GM23338 (cell line): Measurements from ENCODE around the gene TGFBR1. TPM values are rescaled to one million over a fixed set of nuclear protein-coding genes. Genes with fewer than 3 reads are reported as not detected.

ENCODE experiments used
- ATAC-seq: fragments of 200-7000 bp; cut with Tn5 transposase; 3 replicates; pipeline ENCODE4 v1.9.1; 2020
- DNase-seq: peaks from one replicate; pipeline ENCODE4 v3.0.0-alpha.2; 2015; ENCODE audit warnings: low spot score
- H2AFZ ChIP-seq: fragments of 200-600 bp; sonication (generic); 2 replicates; pipeline ENCODE4 v1.8.0; 2016; ENCODE audit warnings: antibody characterized with exemption, mild to moderate bottlenecking, moderate library complexity
- H3F3A ChIP-seq: fragments of 200-600 bp; sonication (generic); replicated peaks from 2 replicates; pipeline ENCODE4 v1.8.0; 2017; ENCODE audit warnings: antibody characterized with exemption, mixed run types, low read depth
- H3K27ac ChIP-seq: fragments of 200-600 bp; sonication (generic); 2 replicates; pipeline ENCODE4 v1.6.1; 2016; ENCODE audit warnings: low read depth
- H3K27me3 ChIP-seq: fragments of 200-600 bp; sonication (generic); 2 replicates; pipeline ENCODE4 v1.8.0; 2016; ENCODE audit warnings: mild to moderate bottlenecking, mixed run types, moderate library complexity; ENCODE audit not compliant: insufficient read depth
- H3K36me3 ChIP-seq: fragments of 200-600 bp; sonication (generic); 2 replicates; pipeline ENCODE4 v1.8.0; 2016; ENCODE audit warnings: mild to moderate bottlenecking; ENCODE audit not compliant: insufficient read depth
- H3K4me1 ChIP-seq: fragments of 200-600 bp; sonication (generic); 2 replicates; pipeline ENCODE4 v1.8.0; 2016; ENCODE audit warnings: mild to moderate bottlenecking, moderate library complexity; ENCODE audit not compliant: insufficient read depth
- H3K4me2 ChIP-seq: fragments of 200-600 bp; sonication (generic); 2 replicates; pipeline ENCODE4 v1.7.1; 2017; ENCODE audit warnings: mixed run types
- H3K4me3 ChIP-seq: fragments of 200-600 bp; sonication (generic); 2 replicates; pipeline ENCODE4 v1.6.1; 2016; ENCODE audit warnings: mixed run types
- H3K79me2 ChIP-seq: fragments of 200-600 bp; sonication (generic); replicated peaks from 2 replicates; pipeline ENCODE4 v1.8.0; 2017; ENCODE audit warnings: mild to moderate bottlenecking; ENCODE audit not compliant: insufficient read depth
- H3K9me2 ChIP-seq: fragments of 200-600 bp; sonication (generic); 2 replicates; pipeline ENCODE4 v1.8.0; 2017; ENCODE audit not compliant: insufficient read depth
- H4K20me1 ChIP-seq: fragments of 200-600 bp; sonication (generic); replicated peaks from 2 replicates; pipeline ENCODE4 v1.8.0; 2017; ENCODE audit warnings: mild to moderate bottlenecking; ENCODE audit not compliant: insufficient read depth
- H3K27ac Mint-ChIP-seq: 2 replicates; pipeline ENCODE4 v1.8.0; 2020; ENCODE audit warnings: inconsistent platforms, mild to moderate bottlenecking, moderate library complexity, mixed read lengths
- H3K27me3 Mint-ChIP-seq: 3 replicates; pipeline ENCODE4 v1.8.0; 2022; ENCODE audit warnings: low read depth, mild to moderate bottlenecking, moderate library complexity, mixed read lengths, inconsistent platforms; ENCODE audit not compliant: insufficient read depth, poor library complexity
- H3K36me3 Mint-ChIP-seq: 3 replicates; pipeline ENCODE4 v1.8.0; 2021; ENCODE audit warnings: low read depth, mild to moderate bottlenecking, inconsistent platforms, moderate library complexity, mixed read lengths
- H3K4me1 Mint-ChIP-seq: 3 replicates; pipeline ENCODE4 v1.8.0; 2020; ENCODE audit warnings: mild to moderate bottlenecking, inconsistent platforms, mixed read lengths
- H3K4me3 Mint-ChIP-seq: 3 replicates; pipeline ENCODE4 v1.8.0; 2021; ENCODE audit warnings: moderate library complexity, mild to moderate bottlenecking, inconsistent platforms, mixed read lengths
- H3K9me3 Mint-ChIP-seq: 3 replicates; pipeline ENCODE4 v1.8.0; 2020; ENCODE audit warnings: moderate library complexity, mild to moderate bottlenecking, inconsistent platforms, mixed read lengths
- ETS1 ChIP-seq: IDR thresholded peaks from 2 replicates; pipeline ENCODE4 v1.6.1; 2016; ENCODE audit warnings: antibody characterized with exemption
- EZH2 ChIP-seq: fragments of 200-600 bp; sonication (generic); IDR thresholded peaks from one replicate; pipeline ENCODE4 v1.8.0; 2017; ENCODE audit warnings: antibody characterized with exemption, mild to moderate bottlenecking, low read depth; ENCODE audit not compliant: unreplicated experiment
- EZH2phosphoT487 ChIP-seq: fragments of 200-600 bp; sonication (generic); IDR thresholded peaks from one replicate; pipeline ENCODE4 v1.8.1; 2018; ENCODE audit warnings: antibody characterized with exemption; ENCODE audit not compliant: unreplicated experiment
- JUNB ChIP-seq: IDR thresholded peaks from one replicate; pipeline ENCODE4 v1.6.1; 2016; ENCODE audit warnings: antibody characterized with exemption; ENCODE audit not compliant: unreplicated experiment
- NANOG ChIP-seq: IDR thresholded peaks from 2 replicates; pipeline ENCODE4 v1.6.1; 2016; ENCODE audit warnings: antibody characterized with exemption, borderline replicate concordance
- REST ChIP-seq: IDR thresholded peaks from one replicate; pipeline ENCODE4 v1.6.1; 2018; ENCODE audit warnings: antibody characterized with exemption; ENCODE audit not compliant: unreplicated experiment
- STAT1 ChIP-seq: IDR thresholded peaks from one replicate; pipeline ENCODE4 v1.6.1; 2016; ENCODE audit warnings: antibody characterized with exemption; ENCODE audit not compliant: unreplicated experiment
- ZNF114 ChIP-seq: fragments of 250-450 bp; sonication (Bioruptor Pico); IDR thresholded peaks from 2 replicates; pipeline ENCODE4 v1.5.0; 2020; ENCODE audit warnings: mild to moderate bottlenecking, moderate library complexity
- ZNF331 ChIP-seq: fragments of 250-450 bp; sonication (Bioruptor Pico); IDR thresholded peaks from 2 replicates; pipeline ENCODE4 v1.5.0; 2020; ENCODE audit warnings: low read depth, mild to moderate bottlenecking, moderate library complexity
- polyA plus RNA-seq: library from polyadenylated mRNA; unstranded; fragments of >200 nt; fragmentation: Nextera tagmentation; extraction: Ambion mirVana; gene quantifications from 2 replicates; pipeline ENCODE4 v1.2.1, GENCODE V29; 2016
- total RNA-seq: library from RNA; depleted of rRNA; stranded (reverse); fragments of >200 nt; shearing (Covaris generic); gene quantifications from 2 replicates; pipeline ENCODE4 v1.2.3, GENCODE V29; 2014
- TF ChIP-seq, protein P1 (sequence below), 2 experiments: fragments of 200-600 bp in 1 of 2; sonication (generic) in 1 of 2; conservative IDR thresholded peaks; 2 replicates each; pipeline versions ENCODE4 v1.5.1 to v1.6.1; 2016 to 2017; ENCODE audit warnings: antibody characterized with exemption in 2 of 2, low read depth in 2 of 2, mild to moderate bottlenecking in 2 of 2, moderate library complexity in 1 of 2
- TF ChIP-seq, protein P2 (sequence below): fragments of 250-450 bp; sonication (Bioruptor Pico); IDR thresholded peaks from 2 replicates; pipeline ENCODE4 v1.5.0; 2020; ENCODE audit warnings: mild to moderate bottlenecking, moderate library complexity

Gene TGFBR1
- total and polyA plus RNA-seq, 2 experiments from 2014 or later = 9.3 to 40.2 TPM

DNA sequence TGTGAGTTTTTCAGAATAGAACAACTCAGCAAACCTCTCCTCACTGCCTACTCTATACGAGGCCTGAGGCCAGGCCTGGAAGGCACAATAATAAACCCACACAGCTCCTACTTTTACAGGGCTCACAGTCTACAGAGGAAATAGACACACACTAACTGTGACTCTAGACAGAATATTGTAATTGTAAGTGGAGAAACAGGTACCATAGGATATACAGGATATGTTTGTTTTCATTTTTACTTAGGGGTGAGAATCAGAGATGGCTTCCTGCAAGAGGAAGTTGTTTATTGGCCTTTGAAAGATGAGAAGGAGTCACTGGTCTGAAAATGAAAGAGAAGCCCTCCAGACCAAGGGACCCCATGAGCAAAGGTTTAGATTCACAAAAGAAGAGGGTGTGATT, 35.8 kb upstream of the TGFBR1 start (continued):
- TF ChIP-seq REST (no peak), NANOG (no peak), JUNB (no peak), ZNF114 (no peak)
- TF ChIP-seq, protein P1, sequence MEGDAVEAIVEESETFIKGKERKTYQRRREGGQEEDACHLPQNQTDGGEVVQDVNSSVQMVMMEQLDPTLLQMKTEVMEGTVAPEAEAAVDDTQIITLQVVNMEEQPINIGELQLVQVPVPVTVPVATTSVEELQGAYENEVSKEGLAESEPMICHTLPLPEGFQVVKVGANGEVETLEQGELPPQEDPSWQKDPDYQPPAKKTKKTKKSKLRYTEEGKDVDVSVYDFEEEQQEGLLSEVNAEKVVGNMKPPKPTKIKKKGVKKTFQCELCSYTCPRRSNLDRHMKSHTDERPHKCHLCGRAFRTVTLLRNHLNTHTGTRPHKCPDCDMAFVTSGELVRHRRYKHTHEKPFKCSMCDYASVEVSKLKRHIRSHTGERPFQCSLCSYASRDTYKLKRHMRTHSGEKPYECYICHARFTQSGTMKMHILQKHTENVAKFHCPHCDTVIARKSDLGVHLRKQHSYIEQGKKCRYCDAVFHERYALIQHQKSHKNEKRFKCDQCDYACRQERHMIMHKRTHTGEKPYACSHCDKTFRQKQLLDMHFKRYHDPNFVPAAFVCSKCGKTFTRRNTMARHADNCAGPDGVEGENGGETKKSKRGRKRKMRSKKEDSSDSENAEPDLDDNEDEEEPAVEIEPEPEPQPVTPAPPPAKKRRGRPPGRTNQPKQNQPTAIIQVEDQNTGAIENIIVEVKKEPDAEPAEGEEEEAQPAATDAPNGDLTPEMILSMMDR (conservative IDR thresholded peaks at IDR 0.05; ENCODE audit: low read depth in 2 of 2) = no peak

DNA sequence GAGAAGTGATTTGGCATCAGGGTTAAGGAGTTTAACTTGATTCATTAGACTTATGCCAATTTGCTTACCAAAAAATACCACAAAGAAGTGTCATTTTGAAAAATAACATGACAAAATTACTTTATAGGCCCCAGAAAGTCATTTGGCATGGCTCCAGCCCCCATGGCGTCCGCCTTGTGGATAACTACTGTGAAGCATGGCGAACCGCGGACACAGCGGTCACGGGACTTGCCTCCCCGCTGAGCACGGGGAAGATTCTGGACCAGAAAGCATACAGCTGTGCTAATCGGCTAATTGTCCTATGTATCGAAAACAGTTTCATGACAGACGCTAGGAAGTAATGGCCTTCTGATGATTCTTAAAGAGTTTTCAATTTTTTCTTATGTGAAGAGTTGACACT, 35.4 kb upstream of the TGFBR1 start:
- Histone ChIP-seq H4K20me1 (no peaks in the 10 kb centered on the region), H3F3A (no peaks in the 10 kb centered on the region), H3K27ac (no peak overlapping the region), H3K79me2 (no peaks in the 10 kb centered on the region), H3K4me1 (no peaks in the 10 kb centered on the region), H3K36me3 (no peaks in the 10 kb centered on the region), H3K4me2 (no peak overlapping the region), H2AFZ (no peak overlapping the region), H3K27me3 (no peaks in the 10 kb centered on the region), H3K4me3 (no peak overlapping the region), H3K9me2 (peaks cover 4% of the 10 kb centered on the region; the same call in 1 of the 2 replicates)
- Mint-ChIP-seq H3K4me1 (no peaks in the 10 kb centered on the region), H3K9me3 (no peaks in the 10 kb centered on the region), H3K27ac (no peak overlapping the region), H3K4me3 (no peak overlapping the region), H3K27me3 (peaks cover 8% of the 10 kb centered on the region), H3K36me3 (no peaks in the 10 kb centered on the region)
- ATAC-seq = no peak
- DNase-seq = no peak
- TF ChIP-seq, protein P2, sequence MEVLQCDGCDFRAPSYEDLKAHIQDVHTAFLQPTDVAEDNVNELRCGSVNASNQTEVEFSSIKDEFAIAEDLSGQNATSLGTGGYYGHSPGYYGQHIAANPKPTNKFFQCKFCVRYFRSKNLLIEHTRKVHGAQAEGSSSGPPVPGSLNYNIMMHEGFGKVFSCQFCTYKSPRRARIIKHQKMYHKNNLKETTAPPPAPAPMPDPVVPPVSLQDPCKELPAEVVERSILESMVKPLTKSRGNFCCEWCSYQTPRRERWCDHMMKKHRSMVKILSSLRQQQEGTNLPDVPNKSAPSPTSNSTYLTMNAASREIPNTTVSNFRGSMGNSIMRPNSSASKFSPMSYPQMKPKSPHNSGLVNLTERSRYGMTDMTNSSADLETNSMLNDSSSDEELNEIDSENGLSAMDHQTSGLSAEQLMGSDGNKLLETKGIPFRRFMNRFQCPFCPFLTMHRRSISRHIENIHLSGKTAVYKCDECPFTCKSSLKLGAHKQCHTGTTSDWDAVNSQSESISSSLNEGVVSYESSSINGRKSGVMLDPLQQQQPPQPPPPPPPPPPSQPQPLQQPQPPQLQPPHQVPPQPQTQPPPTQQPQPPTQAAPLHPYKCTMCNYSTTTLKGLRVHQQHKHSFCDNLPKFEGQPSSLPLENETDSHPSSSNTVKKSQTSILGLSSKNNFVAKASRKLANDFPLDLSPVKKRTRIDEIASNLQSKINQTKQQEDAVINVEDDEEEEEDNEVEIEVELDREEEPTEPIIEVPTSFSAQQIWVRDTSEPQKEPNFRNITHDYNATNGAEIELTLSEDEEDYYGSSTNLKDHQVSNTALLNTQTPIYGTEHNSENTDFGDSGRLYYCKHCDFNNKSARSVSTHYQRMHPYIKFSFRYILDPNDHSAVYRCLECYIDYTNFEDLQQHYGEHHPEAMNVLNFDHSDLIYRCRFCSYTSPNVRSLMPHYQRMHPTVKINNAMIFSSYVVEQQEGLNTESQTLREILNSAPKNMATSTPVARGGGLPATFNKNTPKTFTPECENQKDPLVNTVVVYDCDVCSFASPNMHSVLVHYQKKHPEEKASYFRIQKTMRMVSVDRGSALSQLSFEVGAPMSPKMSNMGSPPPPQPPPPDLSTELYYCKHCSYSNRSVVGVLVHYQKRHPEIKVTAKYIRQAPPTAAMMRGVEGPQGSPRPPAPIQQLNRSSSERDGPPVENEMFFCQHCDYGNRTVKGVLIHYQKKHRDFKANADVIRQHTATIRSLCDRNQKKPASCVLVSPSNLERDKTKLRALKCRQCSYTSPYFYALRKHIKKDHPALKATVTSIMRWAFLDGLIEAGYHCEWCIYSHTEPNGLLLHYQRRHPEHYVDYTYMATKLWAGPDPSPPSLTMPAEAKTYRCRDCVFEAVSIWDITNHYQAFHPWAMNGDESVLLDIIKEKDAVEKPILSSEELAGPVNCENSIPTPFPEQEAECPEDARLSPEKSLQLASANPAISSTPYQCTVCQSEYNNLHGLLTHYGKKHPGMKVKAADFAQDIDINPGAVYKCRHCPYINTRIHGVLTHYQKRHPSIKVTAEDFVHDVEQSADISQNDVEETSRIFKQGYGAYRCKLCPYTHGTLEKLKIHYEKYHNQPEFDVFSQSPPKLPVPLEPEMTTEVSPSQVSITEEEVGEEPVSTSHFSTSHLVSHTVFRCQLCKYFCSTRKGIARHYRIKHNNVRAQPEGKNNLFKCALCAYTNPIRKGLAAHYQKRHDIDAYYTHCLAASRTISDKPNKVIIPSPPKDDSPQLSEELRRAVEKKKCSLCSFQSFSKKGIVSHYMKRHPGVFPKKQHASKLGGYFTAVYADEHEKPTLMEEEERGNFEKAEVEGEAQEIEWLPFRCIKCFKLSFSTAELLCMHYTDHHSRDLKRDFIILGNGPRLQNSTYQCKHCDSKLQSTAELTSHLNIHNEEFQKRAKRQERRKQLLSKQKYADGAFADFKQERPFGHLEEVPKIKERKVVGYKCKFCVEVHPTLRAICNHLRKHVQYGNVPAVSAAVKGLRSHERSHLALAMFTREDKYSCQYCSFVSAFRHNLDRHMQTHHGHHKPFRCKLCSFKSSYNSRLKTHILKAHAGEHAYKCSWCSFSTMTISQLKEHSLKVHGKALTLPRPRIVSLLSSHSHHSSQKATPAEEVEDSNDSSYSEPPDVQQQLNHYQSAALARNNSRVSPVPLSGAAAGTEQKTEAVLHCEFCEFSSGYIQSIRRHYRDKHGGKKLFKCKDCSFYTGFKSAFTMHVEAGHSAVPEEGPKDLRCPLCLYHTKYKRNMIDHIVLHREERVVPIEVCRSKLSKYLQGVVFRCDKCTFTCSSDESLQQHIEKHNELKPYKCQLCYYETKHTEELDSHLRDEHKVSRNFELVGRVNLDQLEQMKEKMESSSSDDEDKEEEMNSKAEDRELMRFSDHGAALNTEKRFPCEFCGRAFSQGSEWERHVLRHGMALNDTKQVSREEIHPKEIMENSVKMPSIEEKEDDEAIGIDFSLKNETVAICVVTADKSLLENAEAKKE (CRISPR knock-in tag) = no peak
- TF ChIP-seq EZH2phosphoT487 (no peak), ETS1 (no peak), NANOG (no peak), STAT1 (no peak), JUNB (no peak), ZNF114 (no peak), EZH2 (no peak), ZNF331 (no peak)
